ENCODE results near the gene SERHL2. TPM values are rescaled to one million over a fixed set of nuclear protein-coding genes. Genes with fewer than 3 reads are reported as not detected.
"Not testable (repeated sequence)": the region's sequence is repeated elsewhere in the genome, so short reads cannot be mapped to it uniquely, and the experiment has no call there.

The SERHL2 gene
- polyA plus RNA-seq, 1 donor (not counting 4 experiments of a cell fraction or from before 2014, with no cell fraction given), result 2.5 TPM

DNA sequence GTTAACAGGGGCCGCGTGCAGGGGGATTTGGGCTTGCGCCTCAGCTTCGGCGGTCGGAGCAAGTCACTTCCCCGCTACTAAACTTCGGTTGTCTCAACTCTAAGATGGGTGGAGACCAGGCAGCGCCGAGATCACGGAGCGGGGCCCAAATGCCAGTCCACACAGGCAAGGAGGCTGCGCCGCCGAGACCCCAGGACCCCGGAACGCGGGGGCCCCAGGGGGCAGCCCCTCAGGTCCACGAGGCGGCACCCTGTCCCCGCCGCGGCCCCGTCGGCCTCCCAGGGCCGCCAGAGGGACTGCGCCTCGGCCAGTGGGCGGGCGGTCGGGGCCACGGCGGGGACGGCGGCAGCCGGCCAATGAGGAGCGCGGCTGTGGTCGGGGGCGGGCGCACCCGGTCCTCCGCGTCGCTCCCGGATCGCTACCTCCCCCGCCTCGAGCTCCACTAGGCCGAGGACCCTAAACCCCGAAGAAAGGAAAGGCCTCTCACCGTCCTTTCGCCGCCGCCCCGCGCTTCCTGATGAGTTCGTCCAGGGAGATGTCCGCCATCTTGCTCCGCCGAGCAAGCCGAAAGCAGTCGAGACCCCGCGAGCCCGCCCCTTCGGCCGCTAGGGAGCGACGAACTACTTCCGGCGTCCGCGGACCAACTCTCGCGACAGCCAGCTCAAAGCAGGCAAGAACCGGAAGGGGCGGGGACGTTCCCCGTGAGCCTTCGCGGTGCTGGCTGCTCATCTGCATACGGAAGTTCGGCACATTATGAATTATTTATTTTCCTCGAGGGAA lies 60.7 kb downstream of the SERHL2 start, which contains the start of gene POLDIP3:
TSS of gene POLDIP3 (minus strand) at position 572 of the 780 bp plus-strand sequence. CDS start at position 546, 26 bp downstream.
- H3K9me3 ChIP-seq (ENCODE audit: control insufficient read depth, low read depth, low read length), result no peaks in the 10 kb centered on the region
- H3K27me3 ChIP-seq (ENCODE audit: control insufficient read depth, extremely low read depth, insufficient read depth, low read length), result no peaks in the 10 kb centered on the region
- peaks cover 8% of the 10 kb centered on the region for H3K9me1 ChIP-seq (ENCODE audit: control insufficient read depth, extremely low read depth, insufficient read depth, low read length)
- H3K27ac ChIP-seq (ENCODE audit: control insufficient read depth, insufficient read depth, low read length), result peak within 1 kb of the TSS; percentile 100
- H3K4me2 ChIP-seq (ENCODE audit: control insufficient read depth, extremely low read depth, insufficient read depth, low read depth, low read length), result peak within 1 kb of the TSS; percentile 80
- peak within 1 kb of the TSS; percentile 92 for H3K9ac ChIP-seq (ENCODE audit: control insufficient read depth, extremely low read depth, insufficient read depth, low read length)
- FAIRE-seq (peak; percentile 46), DNase-seq (ENCODE audit: low read depth, low spot score) (peak; percentile 88)
- H3K4me1 ChIP-seq (ENCODE audit: control insufficient read depth, extremely low read depth, insufficient read depth, low read length), result peaks cover 24% of the 10 kb centered on the region
- H3K79me2 ChIP-seq (ENCODE audit: control insufficient read depth, insufficient read depth, low read length), result peaks cover 44% of the 10 kb centered on the region
- peaks cover 8 to 16% of the 10 kb centered on the region in 2 experiments for H3K36me3 ChIP-seq (ENCODE audit: control insufficient read depth in 2 of 2, extremely low read depth in 1 of 2, insufficient read depth in 2 of 2, low read length in 2 of 2)
- H2AFZ ChIP-seq (ENCODE audit: control insufficient read depth, low read length), result peak within 1 kb of the TSS; percentile 83
- H3K4me3 ChIP-seq (ENCODE audit: control insufficient read depth in 2 of 3, extremely low read depth in 1 of 3, insufficient read depth in 2 of 3, low read depth in 1 of 3, low read length in 3 of 3), result peak within 1 kb of the TSS; percentile 73 to 90 (median 79)
- H4K20me1 ChIP-seq (ENCODE audit: control insufficient read depth, extremely low read depth, insufficient read depth, low read length), result peaks cover 7% of the 10 kb centered on the region
- TF ChIP-seq EZH2 (IDR thresholded peaks at IDR 0.05; ENCODE audit: low read length), result no peak
- TF ChIP-seq CTCF (optimal IDR thresholded peaks at IDR 0.05 in 1 of 3, IDR thresholded peaks at IDR 0.05 in 1 of 3, conservative IDR thresholded peaks at IDR 0.05 in 1 of 3; ENCODE audit: extremely low read depth in 1 of 3, insufficient read depth in 2 of 3, low read length in 3 of 3), result peak in 2 of 3 experiments; percentile 20 to 35
- dilution Hi-C loops (cut with MboI; ENCODE audit: extremely low pct_ligation_motif_present, low sequenced_read_pairs), result no loop called here

DNA sequence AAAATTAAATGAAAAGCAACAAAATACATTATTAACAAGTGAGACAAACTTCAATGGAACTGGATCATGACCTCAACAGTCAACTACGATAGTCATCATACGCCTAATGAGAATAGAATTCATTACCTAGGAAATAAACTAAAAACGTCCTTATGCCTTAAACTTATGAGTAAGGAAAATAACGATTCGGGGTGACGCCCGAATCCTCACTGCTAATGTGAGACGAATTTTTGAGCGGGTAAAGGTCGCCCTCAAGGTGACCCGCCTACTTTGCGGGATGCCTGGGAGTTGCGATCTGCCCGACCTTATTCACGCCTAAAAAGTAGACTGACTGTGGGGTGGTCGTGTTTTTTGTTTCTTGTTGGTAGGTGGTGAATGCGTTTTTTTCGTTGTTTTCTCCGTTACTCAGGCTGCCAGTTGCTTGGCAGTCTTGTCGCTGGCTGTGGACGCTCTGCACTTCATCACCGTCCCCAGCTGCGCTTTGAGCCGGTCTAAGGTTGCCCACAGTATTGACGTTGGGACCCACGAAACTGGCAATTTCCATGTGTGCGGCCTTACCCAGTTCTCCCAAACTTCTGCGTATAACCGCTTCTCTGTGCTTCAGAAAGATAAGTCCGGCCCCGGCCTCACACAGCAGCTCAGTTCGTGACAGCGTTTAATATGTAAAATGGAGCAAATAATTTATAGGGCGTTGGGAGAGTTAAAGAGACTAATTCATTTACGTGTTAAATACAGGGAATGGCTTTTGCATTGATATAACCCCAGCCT lies 61.5 kb downstream of the SERHL2 start:
- H3K9me1 ChIP-seq (ENCODE audit: control insufficient read depth, extremely low read depth, insufficient read depth, low read length), result peaks cover 8% of the 10 kb centered on the region

GRCh38 chr22:42615860-42616175 lies 62.1 kb downstream of the SERHL2 start:
- Histone ChIP-seq H3K79me2 (ENCODE audit: control insufficient read depth, insufficient read depth, low read length) (peaks cover 34% of the 10 kb centered on the region), H3K4me3 (ENCODE audit: control insufficient read depth in 2 of 3, extremely low read depth in 1 of 3, insufficient read depth in 2 of 3, low read depth in 1 of 3, low read length in 3 of 3) (peak overlapping the region in 2 of 3 experiments; percentile 32 to 61), H3K4me2 (ENCODE audit: control insufficient read depth, extremely low read depth, insufficient read depth, low read depth, low read length) (peak overlapping the region; percentile 80), H3K36me3 (ENCODE audit: control insufficient read depth in 2 of 2, extremely low read depth in 1 of 2, insufficient read depth in 2 of 2, low read length in 2 of 2) (peaks cover 7 to 24% of the 10 kb centered on the region in 2 experiments), H3K9ac (ENCODE audit: control insufficient read depth, extremely low read depth, insufficient read depth, low read length) (peak overlapping the region; percentile 92), H3K4me1 (ENCODE audit: control insufficient read depth, extremely low read depth, insufficient read depth, low read length) (peaks cover 28% of the 10 kb centered on the region), H3K27ac (ENCODE audit: control insufficient read depth, insufficient read depth, low read length) (peak overlapping the region; percentile 100)
- H3K9me3 ChIP-seq (ENCODE audit: control insufficient read depth, low read depth, low read length); DNase-seq (ENCODE audit: low read depth, low spot score); H4K20me1 ChIP-seq (ENCODE audit: control insufficient read depth, extremely low read depth, insufficient read depth, low read length); H2AFZ ChIP-seq (ENCODE audit: control insufficient read depth, low read length); dilution Hi-C loops (cut with MboI; ENCODE audit: extremely low pct_ligation_motif_present, low sequenced_read_pairs); FAIRE-seq; H3K9me1 ChIP-seq (ENCODE audit: control insufficient read depth, extremely low read depth, insufficient read depth, low read length); H3K27me3 ChIP-seq (ENCODE audit: control insufficient read depth, extremely low read depth, insufficient read depth, low read length): not testable (repeated sequence)

More for the DNA sequence above, 61.5 kb downstream of the SERHL2 start:
- Histone ChIP-seq H4K20me1 (ENCODE audit: control insufficient read depth, extremely low read depth, insufficient read depth, low read length) (peaks cover 7% of the 10 kb centered on the region), H3K79me2 (ENCODE audit: control insufficient read depth, insufficient read depth, low read length) (peaks cover 39% of the 10 kb centered on the region), H3K27me3 (ENCODE audit: control insufficient read depth, extremely low read depth, insufficient read depth, low read length) (no peaks in the 10 kb centered on the region), H3K27ac (ENCODE audit: control insufficient read depth, insufficient read depth, low read length) (peak overlapping the region; percentile 100), H3K36me3 (ENCODE audit: control insufficient read depth in 2 of 2, extremely low read depth in 1 of 2, insufficient read depth in 2 of 2, low read length in 2 of 2) (peaks cover 7 to 23% of the 10 kb centered on the region in 2 experiments), H3K9me3 (ENCODE audit: control insufficient read depth, low read depth, low read length) (no peaks in the 10 kb centered on the region), H2AFZ (ENCODE audit: control insufficient read depth, low read length) (peak overlapping the region; percentile 65), H3K4me1 (ENCODE audit: control insufficient read depth, extremely low read depth, insufficient read depth, low read length) (peaks cover 23% of the 10 kb centered on the region), H3K9ac (ENCODE audit: control insufficient read depth, extremely low read depth, insufficient read depth, low read length) (peak overlapping the region; percentile 92), H3K4me2 (ENCODE audit: control insufficient read depth, extremely low read depth, insufficient read depth, low read depth, low read length) (peak overlapping the region; percentile 80), H3K4me3 (ENCODE audit: control insufficient read depth in 2 of 3, extremely low read depth in 1 of 3, insufficient read depth in 2 of 3, low read depth in 1 of 3, low read length in 3 of 3) (peak overlapping the region; percentile 73 to 90 (median 79))
- FAIRE-seq (peak; percentile 48), DNase-seq (ENCODE audit: low read depth, low spot score) (no peak)
- dilution Hi-C loops (cut with MboI; ENCODE audit: extremely low pct_ligation_motif_present, low sequenced_read_pairs), result no loop called here
- no peak for TF ChIP-seq EZH2 (IDR thresholded peaks at IDR 0.05; ENCODE audit: low read length)
- TF ChIP-seq CTCF (optimal IDR thresholded peaks at IDR 0.05 in 1 of 3, IDR thresholded peaks at IDR 0.05 in 1 of 3, conservative IDR thresholded peaks at IDR 0.05 in 1 of 3; ENCODE audit: extremely low read depth in 1 of 3, insufficient read depth in 2 of 3, low read length in 3 of 3), result peak in 1 of 3 experiments; percentile 16

Measured in keratinocyte (primary cell).